ENCODE results near the gene LRRK1.

Gene LRRK1

GRCh38 chr15:100911086-100911485 is 8.1 kb upstream of the LRRK1 start:
- Histone ChIP-seq H3K4me3 (ENCODE audit: low read length) (peak overlapping the region; percentile 9; the same call in 1 of the 2 replicates), H4K20me1 (ENCODE audit: insufficient read depth, low read length) (no peaks in the 10 kb centered on the region), H3K9ac (ENCODE audit: low read length) (no peak overlapping the region), H2AFZ (ENCODE audit: low read depth, low read length) (no peak overlapping the region), H3K36me3 (replicated peaks; ENCODE audit: low read depth, low read length) (peaks cover 6% of the 10 kb centered on the region), H3K9me3 (ENCODE audit: insufficient read depth, low read length) (0 out of 2 replicates have a peak, but pooled peaks cover 3% of the 10 kb centered on the region), H3K4me2 (ENCODE audit: low read length) (peak overlapping the region; percentile 39), H3K27me3 (ENCODE audit: low read depth, low read length) (0 out of 2 replicates have a peak, but pooled peaks cover 7% of the 10 kb centered on the region), H3K79me2 (ENCODE audit: low read length) (no peaks in the 10 kb centered on the region), H3K4me1 (ENCODE audit: low read length) (peaks cover 22% of the 10 kb centered on the region), H3K27ac (ENCODE audit: low read length) (peak overlapping the region; percentile 18; the same call in 1 of the 2 replicates)
- no peak for TF ChIP-seq CTCF (IDR thresholded peaks at IDR 0.05; ENCODE audit: low read depth, low read length)
- no peak for TF ChIP-seq EZH2phosphoT487 (IDR thresholded peaks at IDR 0.05; ENCODE audit: low read depth)

GRCh38 chr15:100913961-100914360 is 5.2 kb upstream of the LRRK1 start:
- Histone ChIP-seq H3K4me2 (ENCODE audit: low read length) (no peak overlapping the region), H3K36me3 (replicated peaks; ENCODE audit: low read depth, low read length) (peaks cover 6% of the 10 kb centered on the region), H3K9me3 (ENCODE audit: insufficient read depth, low read length) (0 out of 2 replicates have a peak, but pooled peaks cover 3% of the 10 kb centered on the region), H2AFZ (ENCODE audit: low read depth, low read length) (no peak overlapping the region), H3K79me2 (ENCODE audit: low read length) (peaks cover 3% of the 10 kb centered on the region; the same call in 1 of the 2 replicates), H3K27me3 (ENCODE audit: low read depth, low read length) (no peaks in the 10 kb centered on the region), H4K20me1 (ENCODE audit: insufficient read depth, low read length) (no peaks in the 10 kb centered on the region), H3K4me1 (ENCODE audit: low read length) (peaks cover 26% of the 10 kb centered on the region), H3K4me3 (ENCODE audit: low read length) (no peak overlapping the region), H3K9ac (ENCODE audit: low read length) (no peak overlapping the region), H3K27ac (ENCODE audit: low read length) (no peak overlapping the region)
- TF ChIP-seq EZH2phosphoT487 (IDR thresholded peaks at IDR 0.05; ENCODE audit: low read depth) = no peak
- TF ChIP-seq CTCF (IDR thresholded peaks at IDR 0.05; ENCODE audit: low read depth, low read length) = no peak

GRCh38 chr15:100914876-100915275 is 4.3 kb upstream of the LRRK1 start:
- Histone ChIP-seq H3K9me3 (ENCODE audit: insufficient read depth, low read length) (0 out of 2 replicates have a peak, but pooled peaks cover 3% of the 10 kb centered on the region), H3K4me3 (ENCODE audit: low read length) (no peak overlapping the region), H3K4me1 (ENCODE audit: low read length) (peaks cover 26% of the 10 kb centered on the region), H3K27me3 (ENCODE audit: low read depth, low read length) (no peaks in the 10 kb centered on the region), H3K4me2 (ENCODE audit: low read length) (no peak overlapping the region), H3K79me2 (ENCODE audit: low read length) (peaks cover 12% of the 10 kb centered on the region), H4K20me1 (ENCODE audit: insufficient read depth, low read length) (no peaks in the 10 kb centered on the region), H2AFZ (ENCODE audit: low read depth, low read length) (no peak overlapping the region), H3K9ac (ENCODE audit: low read length) (no peak overlapping the region), H3K36me3 (replicated peaks; ENCODE audit: low read depth, low read length) (peaks cover 6% of the 10 kb centered on the region), H3K27ac (ENCODE audit: low read length) (no peak overlapping the region)
- TF ChIP-seq CTCF (IDR thresholded peaks at IDR 0.05; ENCODE audit: low read depth, low read length) = peak; percentile 45
- TF ChIP-seq EZH2phosphoT487 (IDR thresholded peaks at IDR 0.05; ENCODE audit: low read depth) = no peak

GRCh38 chr15:100918034-100918689 is 995 bp upstream of the LRRK1 start:
- H3K36me3 ChIP-seq (replicated peaks; ENCODE audit: low read depth, low read length) = peaks cover 12% of the 10 kb centered on the region
- peaks cover 6% of the 10 kb centered on the region for H4K20me1 ChIP-seq (ENCODE audit: insufficient read depth, low read length)
- H3K4me1 ChIP-seq (ENCODE audit: low read length) = peaks cover 36% of the 10 kb centered on the region
- H2AFZ ChIP-seq (ENCODE audit: low read depth, low read length) = peak overlapping the region; percentile 94
- peaks cover 37% of the 10 kb centered on the region for H3K79me2 ChIP-seq (ENCODE audit: low read length)
- no peaks in the 10 kb centered on the region for H3K9me3 ChIP-seq (ENCODE audit: insufficient read depth, low read length)
- peak overlapping the region; percentile 78 for H3K27ac ChIP-seq (ENCODE audit: low read length)
- peak; percentile 95 for TF ChIP-seq CTCF (IDR thresholded peaks at IDR 0.05; ENCODE audit: low read depth, low read length)
- TF ChIP-seq EZH2phosphoT487 (IDR thresholded peaks at IDR 0.05; ENCODE audit: low read depth) = no peak
- H3K4me2 ChIP-seq (ENCODE audit: low read length) = peak overlapping the region; percentile 95
- H3K9ac ChIP-seq (ENCODE audit: low read length) = peak overlapping the region; percentile 90
- peak overlapping the region; percentile 95 for H3K4me3 ChIP-seq (ENCODE audit: low read length)
- no peaks in the 10 kb centered on the region for H3K27me3 ChIP-seq (ENCODE audit: low read depth, low read length)

All from OCI-LY3 (cell line).